GM12873 (cell line): Measurements from ENCODE around the gene SOWAHC.

Experiments
- CTCF ChIP-seq: IDR thresholded peaks from 2 replicates; pipeline ENCODE4 v1.5.1; 2012; ENCODE audit warnings: low read depth, mild to moderate bottlenecking, moderate library complexity, low read length, control low read depth; ENCODE audit not compliant: insufficient read depth; ENCODE audit errors: missing control alignments

SOWAHC gene

GRCh38 chr2:109632158-109632789, 18.1 kb downstream of the SOWAHC start:
- TF ChIP-seq CTCF, result no peak

GRCh38 chr2:109633284-109633961, 19.3 kb downstream of the SOWAHC start:
- TF ChIP-seq CTCF, result no peak

GRCh38 chr2:109635426-109636304, 21.5 kb downstream of the SOWAHC start:
- no peak for TF ChIP-seq CTCF

DNA sequence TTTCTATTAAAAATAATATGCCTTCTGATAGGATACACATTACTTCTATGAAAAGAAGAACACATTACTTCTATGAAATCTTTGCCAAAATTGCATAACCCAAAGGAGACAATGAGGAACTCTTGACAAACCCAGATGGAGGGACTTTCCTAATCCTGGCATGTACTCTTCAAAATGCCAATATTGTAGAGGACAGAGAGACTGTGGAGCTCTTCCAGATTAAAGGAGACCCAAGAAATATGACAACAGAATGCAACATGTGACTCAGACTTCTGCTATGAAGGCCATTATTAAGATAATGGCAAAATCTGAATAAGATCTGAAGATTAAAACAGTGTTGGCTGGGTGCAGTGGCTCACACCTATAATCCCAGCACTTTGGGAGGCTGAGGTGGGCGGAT, 22.2 kb downstream of the SOWAHC start:
- no peak for TF ChIP-seq CTCF

- TF ChIP-seq CTCF, result no peak
Measured at GRCh38 chr2:109637749-109638570, 23.8 kb downstream of the SOWAHC start.

GRCh38 chr2:109638795-109639194, 24.6 kb downstream of the SOWAHC start:
- no peak for TF ChIP-seq CTCF
